Measurements from ENCODE around the gene MREG. TPM values are rescaled to one million over a fixed set of nuclear protein-coding genes. Genes with fewer than 3 reads are reported as not detected.

The MREG gene
- total and polyA plus RNA-seq, 2 experiments from 2014 or later: 1.3 to 1.6 TPM

GRCh38 chr2:216006164-216006663 is 7.1 kb downstream of the MREG start:
- no peaks in the 10 kb centered on the region for H3K4me1 ChIP-seq (ENCODE audit: low read depth)
- H3K9me3 ChIP-seq (ENCODE audit: low read depth): no peaks in the 10 kb centered on the region
- H3K36me3 ChIP-seq: no peaks in the 10 kb centered on the region
- H3K27me3 ChIP-seq: no peaks in the 10 kb centered on the region
- H3K4me3 ChIP-seq: no peak overlapping the region
- TF ChIP-seq, protein P1, sequence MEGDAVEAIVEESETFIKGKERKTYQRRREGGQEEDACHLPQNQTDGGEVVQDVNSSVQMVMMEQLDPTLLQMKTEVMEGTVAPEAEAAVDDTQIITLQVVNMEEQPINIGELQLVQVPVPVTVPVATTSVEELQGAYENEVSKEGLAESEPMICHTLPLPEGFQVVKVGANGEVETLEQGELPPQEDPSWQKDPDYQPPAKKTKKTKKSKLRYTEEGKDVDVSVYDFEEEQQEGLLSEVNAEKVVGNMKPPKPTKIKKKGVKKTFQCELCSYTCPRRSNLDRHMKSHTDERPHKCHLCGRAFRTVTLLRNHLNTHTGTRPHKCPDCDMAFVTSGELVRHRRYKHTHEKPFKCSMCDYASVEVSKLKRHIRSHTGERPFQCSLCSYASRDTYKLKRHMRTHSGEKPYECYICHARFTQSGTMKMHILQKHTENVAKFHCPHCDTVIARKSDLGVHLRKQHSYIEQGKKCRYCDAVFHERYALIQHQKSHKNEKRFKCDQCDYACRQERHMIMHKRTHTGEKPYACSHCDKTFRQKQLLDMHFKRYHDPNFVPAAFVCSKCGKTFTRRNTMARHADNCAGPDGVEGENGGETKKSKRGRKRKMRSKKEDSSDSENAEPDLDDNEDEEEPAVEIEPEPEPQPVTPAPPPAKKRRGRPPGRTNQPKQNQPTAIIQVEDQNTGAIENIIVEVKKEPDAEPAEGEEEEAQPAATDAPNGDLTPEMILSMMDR (IDR thresholded peaks at IDR 0.05; ENCODE audit: low read depth, low read length): no peak
- H3K27ac ChIP-seq: no peak overlapping the region
- peak in 1 of 2 donors; percentile 49 for DNase-seq (ENCODE audit: low read depth in 1 of 2, low spot score in 1 of 2)

- Histone ChIP-seq H3K27ac (no peak overlapping the region), H3K36me3 (no peaks in the 10 kb centered on the region), H3K4me1 (ENCODE audit: low read depth) (no peaks in the 10 kb centered on the region), H3K4me3 (no peak overlapping the region), H3K27me3 (no peaks in the 10 kb centered on the region), H3K9me3 (ENCODE audit: low read depth) (no peaks in the 10 kb centered on the region)
- TF ChIP-seq, protein P1 (IDR thresholded peaks at IDR 0.05; ENCODE audit: low read depth, low read length): no peak
- no peak for DNase-seq (ENCODE audit: low read depth in 1 of 2, low spot score in 1 of 2)
Measured at GRCh38 chr2:216004697-216005283, 8.6 kb downstream of the MREG start.

DNA sequence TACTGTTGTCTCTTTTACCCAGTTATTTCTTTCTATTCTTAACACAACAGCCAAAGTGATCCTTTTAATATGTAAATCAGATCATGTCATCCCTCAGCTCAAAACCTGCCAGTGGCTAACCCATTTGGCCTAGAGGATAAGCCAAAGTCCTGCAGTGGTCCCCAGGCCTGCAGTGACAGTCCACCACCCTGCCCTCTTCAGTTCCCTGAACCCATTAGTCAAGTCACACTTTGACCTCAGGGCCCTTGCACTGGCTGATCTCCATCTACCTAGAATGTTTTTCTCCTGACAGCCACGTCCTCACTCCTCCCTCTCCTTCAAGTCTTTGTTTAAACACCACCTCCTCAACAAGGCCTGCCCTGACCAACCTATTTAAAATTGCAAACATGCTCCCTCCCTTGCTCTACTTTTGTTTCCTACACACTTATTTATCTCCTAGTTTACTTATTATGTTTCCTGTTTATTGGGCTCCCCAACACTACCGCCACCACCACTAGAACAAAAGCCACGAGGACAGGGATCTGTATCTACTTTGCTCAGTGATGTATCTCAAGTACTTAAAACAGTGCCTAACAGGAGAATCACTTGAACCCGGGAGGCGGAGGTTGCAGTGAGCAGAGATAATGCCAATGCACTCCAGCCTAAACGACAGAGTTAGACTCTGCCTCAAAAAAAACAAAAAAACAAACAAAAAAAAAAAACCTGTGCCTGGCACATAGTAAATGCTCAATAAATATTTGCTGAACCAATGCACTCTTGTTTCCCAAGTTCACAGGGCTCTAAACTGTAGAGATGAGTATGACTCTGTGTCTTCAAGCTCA is 9.3 kb downstream of the MREG start:
- Histone ChIP-seq H3K36me3 (no peaks in the 10 kb centered on the region), H3K27me3 (no peaks in the 10 kb centered on the region), H3K27ac (no peak overlapping the region), H3K4me3 (no peak overlapping the region), H3K4me1 (ENCODE audit: low read depth) (no peaks in the 10 kb centered on the region), H3K9me3 (ENCODE audit: low read depth) (no peaks in the 10 kb centered on the region)
- no peak for DNase-seq (ENCODE audit: low read depth in 1 of 2, low spot score in 1 of 2)
- TF ChIP-seq, protein P1 (IDR thresholded peaks at IDR 0.05; ENCODE audit: low read depth, low read length): no peak

DNA sequence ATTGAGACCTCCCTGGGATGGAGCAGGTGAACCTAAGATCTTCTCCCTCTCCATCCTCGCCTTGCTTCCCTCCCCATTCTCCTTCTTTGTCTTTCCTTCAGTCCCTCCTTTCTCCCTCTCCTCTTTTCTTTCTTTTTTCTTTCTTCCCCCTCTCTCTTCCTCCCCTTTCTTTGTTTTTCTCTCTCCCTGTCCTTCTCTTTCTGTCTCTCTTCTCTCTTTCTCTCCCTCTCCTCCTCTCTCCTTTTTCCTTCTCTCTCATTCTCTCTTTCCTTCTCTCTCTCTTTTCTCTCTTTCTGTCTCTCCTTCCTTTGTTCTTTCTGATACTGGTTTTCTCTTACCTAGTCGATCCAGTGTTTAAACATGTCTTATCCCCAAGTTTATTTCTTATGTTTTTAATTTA is 10.7 kb downstream of the MREG start:
- H3K4me1 ChIP-seq (ENCODE audit: low read depth): no peaks in the 10 kb centered on the region
- no peaks in the 10 kb centered on the region for H3K36me3 ChIP-seq
- no peaks in the 10 kb centered on the region for H3K27me3 ChIP-seq
- no peaks in the 10 kb centered on the region for H3K9me3 ChIP-seq (ENCODE audit: low read depth)
- TF ChIP-seq, protein P1 (IDR thresholded peaks at IDR 0.05; ENCODE audit: low read depth, low read length): no peak
- no peak overlapping the region for H3K4me3 ChIP-seq
- H3K27ac ChIP-seq: no peak overlapping the region
- DNase-seq (ENCODE audit: low read depth in 1 of 2, low spot score in 1 of 2): no peak

DNA sequence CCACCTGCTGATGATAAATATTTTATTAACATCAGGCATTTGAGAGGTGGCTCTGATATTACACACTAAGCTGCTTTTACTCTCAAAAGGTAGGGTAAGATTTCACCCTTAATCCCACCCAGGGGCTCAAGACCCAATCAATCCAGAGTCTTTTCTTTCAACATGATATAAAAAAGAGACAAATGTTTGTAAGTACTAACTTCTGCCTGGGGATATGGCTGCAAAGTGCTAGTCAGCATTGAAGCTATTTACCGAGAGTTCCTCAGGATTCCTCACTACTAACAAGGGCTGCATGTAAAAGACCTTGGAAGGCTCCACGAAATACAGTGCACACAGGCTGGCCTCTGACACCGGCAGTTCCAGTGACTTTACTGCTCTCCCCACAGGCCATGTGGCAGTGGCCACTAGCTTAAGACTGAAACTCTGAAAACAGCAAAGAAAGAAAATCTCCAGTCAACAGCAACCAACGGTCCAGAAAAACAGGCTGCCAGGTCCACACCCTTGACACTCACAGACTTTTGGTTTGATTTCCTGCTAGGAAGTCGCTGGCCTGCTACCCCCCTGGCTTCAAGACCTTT is 11.2 kb downstream of the MREG start:
- no peak for DNase-seq (ENCODE audit: low read depth in 1 of 2, low spot score in 1 of 2)
- no peaks in the 10 kb centered on the region for H3K4me1 ChIP-seq (ENCODE audit: low read depth)
- no peaks in the 10 kb centered on the region for H3K9me3 ChIP-seq (ENCODE audit: low read depth)
- TF ChIP-seq, protein P1 (IDR thresholded peaks at IDR 0.05; ENCODE audit: low read depth, low read length): no peak
- no peak overlapping the region for H3K4me3 ChIP-seq
- H3K27ac ChIP-seq: no peak overlapping the region
- no peaks in the 10 kb centered on the region for H3K27me3 ChIP-seq
- H3K36me3 ChIP-seq: no peaks in the 10 kb centered on the region
